Gastrocnemius medialis (tissue), 4 donors: ENCODE data around the gene JDP2. TPM values are rescaled to one million over a fixed set of nuclear protein-coding genes. Genes with fewer than 3 reads are reported as not detected.

Source experiments
- ATAC-seq, 2 donors: fragments of 150-250 bp; one replicate each; pipeline ENCODE4 v1.9.1; 2016
- DNase-seq, 2 donors: peaks; one replicate each; pipeline ENCODE4 v3.0.0-alpha.2; 2019
- H3K27ac ChIP-seq, 4 donors: fragments of 200-600 bp; sonication (generic); 1 replicate in 1 of 4; 2 replicates in 3 of 4; pipeline ENCODE4 v1.5.1; 2016 to 2018; ENCODE audit warnings: mild to moderate bottlenecking in 2 of 4, moderate library complexity in 1 of 4
- H3K27me3 ChIP-seq, 3 donors: fragments of 200-600 bp; sonication (generic) in 2 of 3; 1 replicate in 1 of 3; 2 replicates in 2 of 3; pipeline versions ENCODE4 v1.5.1 to v1.6.0; 2016 to 2019; ENCODE audit warnings: mild to moderate bottlenecking in 1 of 3, moderate library complexity in 1 of 3
- H3K36me3 ChIP-seq, 2 donors: fragments of 200-600 bp; sonication (generic) in 1 of 2; one replicate each; pipeline ENCODE4 v1.5.1; 2017 to 2018
- H3K4me1 ChIP-seq, 2 donors: fragments of 200-600 bp; sonication (generic) in 1 of 2; one replicate each; pipeline ENCODE4 v1.5.1; 2016 to 2017; ENCODE audit warnings: mild to moderate bottlenecking in 2 of 2
- H3K4me3 ChIP-seq, 4 donors: fragments of 200-600 bp; sonication (generic) in 3 of 4; 1 replicate in 1 of 4; 2 replicates in 3 of 4; pipeline ENCODE4 v1.5.1; 2016 to 2019; ENCODE audit warnings: mild to moderate bottlenecking in 2 of 4
- H3K9me3 ChIP-seq, 3 donors: fragments of 200-600 bp; sonication (generic) in 2 of 3; 1 replicate in 1 of 3; 2 replicates in 2 of 3; pipeline ENCODE4 v1.5.1; 2016 to 2019
- POLR2A ChIP-seq, 2 donors: fragments of 450-650 bp; IDR thresholded peaks; one replicate each; pipeline ENCODE4 v1.6.1; 2017; ENCODE audit warnings: antibody characterized with exemption in 2 of 2, mild to moderate bottlenecking in 2 of 2, moderate library complexity in 2 of 2
- in situ Hi-C, 4 donors: fragments of 200-750 bp; cut with MboI; loops; one replicate each; pipeline versions ENCODE4 v1.15.0 to v1.8.0; 2017; ENCODE audit warnings: low sequenced_read_pairs in 4 of 4
- intact Hi-C: fragments of 100-400 bp; cut with DNase I; formaldehyde crosslinking; loops from one replicate; pipeline ENCODE4 v1.15.1; 2023; ENCODE audit warnings: low total_unique reads
- total RNA-seq, 4 donors: library from RNA; depleted of rRNA; stranded (reverse); fragments of >200 nt; gene quantifications; one replicate each; pipeline versions ENCODE4 v1.1.0 to v1.2.3, GENCODE V29; 2016
- TF ChIP-seq, protein P1 (sequence below), 5 experiments: fragments of 450-650 bp in 3 of 5; fragments of 200-600 bp in 2 of 5; sonication (generic) in 2 of 5; IDR thresholded peaks in 4 of 5; conservative IDR thresholded peaks in 1 of 5; 1 replicate in 4 of 5; 2 replicates in 1 of 5; pipeline ENCODE4 v1.5.1; 2016 to 2019; ENCODE audit warnings: antibody characterized with exemption in 5 of 5, mild to moderate bottlenecking in 3 of 5, moderate library complexity in 3 of 5

Gene JDP2
- total RNA-seq, 4 donors from 2014 or later, result 17.3 to 80.2 (median 31.7) TPM

DNA sequence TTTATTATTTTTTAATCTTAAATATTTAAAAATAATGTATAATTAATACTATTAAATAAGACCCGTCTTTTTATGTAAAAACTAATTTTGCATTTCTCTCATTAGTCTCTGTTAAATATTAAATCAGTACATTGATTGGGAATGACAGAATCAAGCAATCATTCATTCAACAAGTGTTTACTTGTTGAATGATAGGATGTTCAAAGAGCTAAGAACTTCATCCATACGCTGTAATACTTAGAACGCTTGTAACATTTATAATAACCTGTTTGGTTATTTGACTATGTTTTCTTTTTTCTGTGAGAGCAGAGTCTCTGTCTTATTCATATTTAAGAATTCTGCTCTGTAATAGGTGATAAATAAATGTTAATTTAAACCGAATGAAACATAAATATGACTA is 91.6 kb downstream of the JDP2 start:
- Histone ChIP-seq H3K9me3 (no peaks in the 10 kb centered on the region), H3K4me3 (no peak overlapping the region), H3K36me3 (no peaks in the 10 kb centered on the region), H3K27me3 (no peaks in the 10 kb centered on the region), H3K27ac (no peak overlapping the region), H3K4me1 (peaks cover 0 to 5% of the 10 kb centered on the region in 2 donors)
- in situ Hi-C loops (no loop called here), intact Hi-C loops (loop anchor here (1.0 kb wide), 1 partner anchor 42 kb away; no protein-coding TSS in a partner anchor)
- TF ChIP-seq, protein P1, sequence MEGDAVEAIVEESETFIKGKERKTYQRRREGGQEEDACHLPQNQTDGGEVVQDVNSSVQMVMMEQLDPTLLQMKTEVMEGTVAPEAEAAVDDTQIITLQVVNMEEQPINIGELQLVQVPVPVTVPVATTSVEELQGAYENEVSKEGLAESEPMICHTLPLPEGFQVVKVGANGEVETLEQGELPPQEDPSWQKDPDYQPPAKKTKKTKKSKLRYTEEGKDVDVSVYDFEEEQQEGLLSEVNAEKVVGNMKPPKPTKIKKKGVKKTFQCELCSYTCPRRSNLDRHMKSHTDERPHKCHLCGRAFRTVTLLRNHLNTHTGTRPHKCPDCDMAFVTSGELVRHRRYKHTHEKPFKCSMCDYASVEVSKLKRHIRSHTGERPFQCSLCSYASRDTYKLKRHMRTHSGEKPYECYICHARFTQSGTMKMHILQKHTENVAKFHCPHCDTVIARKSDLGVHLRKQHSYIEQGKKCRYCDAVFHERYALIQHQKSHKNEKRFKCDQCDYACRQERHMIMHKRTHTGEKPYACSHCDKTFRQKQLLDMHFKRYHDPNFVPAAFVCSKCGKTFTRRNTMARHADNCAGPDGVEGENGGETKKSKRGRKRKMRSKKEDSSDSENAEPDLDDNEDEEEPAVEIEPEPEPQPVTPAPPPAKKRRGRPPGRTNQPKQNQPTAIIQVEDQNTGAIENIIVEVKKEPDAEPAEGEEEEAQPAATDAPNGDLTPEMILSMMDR (IDR thresholded peaks at IDR 0.05 in 4 of 5, conservative IDR thresholded peaks at IDR 0.05 in 1 of 5), result no peak
- TF ChIP-seq POLR2A (IDR thresholded peaks at IDR 0.05), result no peak
- ATAC-seq (no peak), DNase-seq (no peak)

- in situ Hi-C loops, result no loop called here
- no peak for ATAC-seq
- intact Hi-C loops, result loop anchor here (1.0 kb wide), 1 partner anchor 41 kb away; no protein-coding TSS in a partner anchor
Measured at GRCh38 chr14:75519826-75520728, 92.3 kb downstream of the JDP2 start.

GRCh38 chr14:75520852-75521251 is 93.0 kb downstream of the JDP2 start:
- intact Hi-C loops (no loop called here), in situ Hi-C loops (no loop called here)
- no peak for DNase-seq
- no peaks in the 10 kb centered on the region for H3K36me3 ChIP-seq
- H3K27ac ChIP-seq, result no peak overlapping the region
- no peak overlapping the region for H3K4me3 ChIP-seq
- H3K4me1 ChIP-seq, result no peaks in the 10 kb centered on the region
- H3K9me3 ChIP-seq, result no peaks in the 10 kb centered on the region
- no peak for ATAC-seq
- TF ChIP-seq, protein P1 (IDR thresholded peaks at IDR 0.05 in 4 of 5, conservative IDR thresholded peaks at IDR 0.05 in 1 of 5), result no peak
- no peak for TF ChIP-seq POLR2A (IDR thresholded peaks at IDR 0.05)
- H3K27me3 ChIP-seq, result no peaks in the 10 kb centered on the region

More at GRCh38 chr14:75519826-75520728, 92.3 kb downstream of the JDP2 start:
- no peak for TF ChIP-seq POLR2A (IDR thresholded peaks at IDR 0.05)
- TF ChIP-seq, protein P1 (IDR thresholded peaks at IDR 0.05 in 4 of 5, conservative IDR thresholded peaks at IDR 0.05 in 1 of 5), result no peak
- no peak for DNase-seq
- Histone ChIP-seq H3K27ac (no peak overlapping the region), H3K27me3 (no peaks in the 10 kb centered on the region), H3K36me3 (no peaks in the 10 kb centered on the region), H3K9me3 (no peaks in the 10 kb centered on the region), H3K4me1 (peaks cover 0 to 5% of the 10 kb centered on the region in 2 donors), H3K4me3 (no peak overlapping the region)

DNA sequence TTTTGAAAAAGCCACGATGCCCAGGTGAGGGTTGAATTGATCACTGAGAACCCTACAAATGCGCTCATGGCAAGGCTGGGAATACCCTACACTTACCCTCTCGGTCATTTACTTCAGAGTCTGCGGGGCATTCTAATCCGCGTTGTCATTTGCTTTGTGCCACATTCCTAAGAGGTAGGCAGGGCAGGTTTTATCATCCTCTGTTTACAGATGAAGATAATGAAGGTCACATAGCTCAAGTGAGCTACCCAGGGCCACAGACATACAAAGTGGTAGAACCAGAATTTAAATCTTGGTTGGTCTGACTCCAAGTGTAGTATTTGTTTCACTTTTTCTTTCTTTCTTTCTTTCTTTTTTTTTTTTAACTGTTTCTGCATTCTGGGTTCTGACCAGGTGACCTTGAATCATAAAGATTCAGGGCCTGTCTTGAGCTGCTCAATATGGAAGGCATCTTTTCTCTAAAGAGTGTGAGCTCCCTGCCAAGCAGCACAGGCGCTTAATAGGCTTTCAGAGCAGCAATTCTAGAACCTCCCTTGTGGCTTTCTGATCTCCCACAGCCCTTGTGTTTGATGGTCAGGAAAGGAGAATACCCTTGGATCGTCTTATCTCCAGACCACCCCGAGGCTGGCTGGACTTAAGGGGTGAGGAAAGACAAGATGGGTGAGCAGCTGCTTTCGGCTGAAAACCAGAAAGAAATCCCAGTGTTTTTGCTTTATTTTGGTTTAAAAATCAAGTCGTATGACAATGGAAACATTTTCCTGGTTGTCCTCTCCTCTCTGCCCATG is 93.8 kb downstream of the JDP2 start:
- Histone ChIP-seq H3K36me3 (no peaks in the 10 kb centered on the region), H3K4me1 (no peaks in the 10 kb centered on the region), H3K27ac (no peak overlapping the region), H3K4me3 (no peak overlapping the region), H3K9me3 (no peaks in the 10 kb centered on the region), H3K27me3 (no peaks in the 10 kb centered on the region)
- in situ Hi-C loops, result no loop called here
- DNase-seq, result no peak
- no peak for ATAC-seq
- intact Hi-C loops, result no loop called here
- TF ChIP-seq POLR2A (IDR thresholded peaks at IDR 0.05), result no peak
- TF ChIP-seq, protein P1 (IDR thresholded peaks at IDR 0.05 in 4 of 5, conservative IDR thresholded peaks at IDR 0.05 in 1 of 5), result no peak
